Measurements from ENCODE around the gene MICAL2. TPM values are rescaled to one million over a fixed set of nuclear protein-coding genes. Genes with fewer than 3 reads are reported as not detected.

Gene MICAL2
- total RNA-seq, 1 experiment from 2014 or later = 247 TPM

DNA sequence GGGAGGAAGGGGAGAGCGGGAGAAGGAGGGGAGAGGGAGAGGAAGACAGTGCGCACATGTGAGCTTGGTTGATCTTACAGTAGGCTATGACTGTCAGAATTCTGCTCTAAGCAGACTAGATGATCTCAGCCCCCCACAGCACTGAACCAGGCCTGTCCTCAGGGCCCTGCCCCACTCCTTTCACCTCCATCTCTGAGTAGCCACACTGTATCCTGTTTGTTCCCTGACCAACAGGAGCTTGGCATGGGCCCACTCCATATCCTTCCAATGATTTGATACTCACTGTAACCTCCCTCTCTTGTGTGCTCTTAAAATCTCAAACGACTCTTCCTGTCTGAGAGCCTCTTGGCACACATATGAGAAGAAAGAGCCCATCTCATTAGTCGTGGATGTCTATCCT lies 180.9 kb downstream of the MICAL2 start:
- intact Hi-C loops (cut with micrococcal nuclease; ENCODE audit: unreplicated experiment) = no loop called here
- no peak overlapping the region for H3K4me3 ChIP-seq (ENCODE audit: low read depth, low read length)
- DNase-seq = no peak
- H3K9me3 Mint-ChIP-seq (ENCODE audit: unreplicated experiment) = no peaks in the 10 kb centered on the region
- no peaks in the 10 kb centered on the region for H3K36me3 Mint-ChIP-seq (ENCODE audit: insufficient read depth, unreplicated experiment)
- BruUV-seq (replicated peaks) = no TSS peak
- CTCF ChIA-PET = no interaction called here
- peaks cover 21% of the 10 kb centered on the region for H3K4me1 ChIP-seq
- peaks cover 2% of the 10 kb centered on the region; the same call in 1 of the 2 replicates for H3K9me3 ChIP-seq
- peaks cover 12% of the 10 kb centered on the region for H3K4me1 Mint-ChIP-seq (ENCODE audit: low read depth, unreplicated experiment)
- POLR2A ChIA-PET = no interaction called here
- no peak overlapping the region for H3K27ac Mint-ChIP-seq (ENCODE audit: unreplicated experiment)
- H3K27me3 Mint-ChIP-seq (ENCODE audit: insufficient read depth, unreplicated experiment) = no peaks in the 10 kb centered on the region
- no peak overlapping the region for H3K4me3 Mint-ChIP-seq (ENCODE audit: unreplicated experiment)
- H3K27me3 ChIP-seq (replicated peaks; ENCODE audit: control insufficient read depth, insufficient read depth, low read length) = no peaks in the 10 kb centered on the region
- no peaks in the 10 kb centered on the region for H3K36me3 ChIP-seq (ENCODE audit: control insufficient read depth, insufficient read depth, low read length)
- TF ChIP-seq, protein P1, sequence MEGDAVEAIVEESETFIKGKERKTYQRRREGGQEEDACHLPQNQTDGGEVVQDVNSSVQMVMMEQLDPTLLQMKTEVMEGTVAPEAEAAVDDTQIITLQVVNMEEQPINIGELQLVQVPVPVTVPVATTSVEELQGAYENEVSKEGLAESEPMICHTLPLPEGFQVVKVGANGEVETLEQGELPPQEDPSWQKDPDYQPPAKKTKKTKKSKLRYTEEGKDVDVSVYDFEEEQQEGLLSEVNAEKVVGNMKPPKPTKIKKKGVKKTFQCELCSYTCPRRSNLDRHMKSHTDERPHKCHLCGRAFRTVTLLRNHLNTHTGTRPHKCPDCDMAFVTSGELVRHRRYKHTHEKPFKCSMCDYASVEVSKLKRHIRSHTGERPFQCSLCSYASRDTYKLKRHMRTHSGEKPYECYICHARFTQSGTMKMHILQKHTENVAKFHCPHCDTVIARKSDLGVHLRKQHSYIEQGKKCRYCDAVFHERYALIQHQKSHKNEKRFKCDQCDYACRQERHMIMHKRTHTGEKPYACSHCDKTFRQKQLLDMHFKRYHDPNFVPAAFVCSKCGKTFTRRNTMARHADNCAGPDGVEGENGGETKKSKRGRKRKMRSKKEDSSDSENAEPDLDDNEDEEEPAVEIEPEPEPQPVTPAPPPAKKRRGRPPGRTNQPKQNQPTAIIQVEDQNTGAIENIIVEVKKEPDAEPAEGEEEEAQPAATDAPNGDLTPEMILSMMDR (IDR thresholded peaks at IDR 0.05; ENCODE audit: insufficient read depth in 1 of 2, low read depth in 1 of 2, low read length in 1 of 2, severe bottlenecking in 1 of 2, unreplicated experiment in 1 of 2) = no peak

DNA sequence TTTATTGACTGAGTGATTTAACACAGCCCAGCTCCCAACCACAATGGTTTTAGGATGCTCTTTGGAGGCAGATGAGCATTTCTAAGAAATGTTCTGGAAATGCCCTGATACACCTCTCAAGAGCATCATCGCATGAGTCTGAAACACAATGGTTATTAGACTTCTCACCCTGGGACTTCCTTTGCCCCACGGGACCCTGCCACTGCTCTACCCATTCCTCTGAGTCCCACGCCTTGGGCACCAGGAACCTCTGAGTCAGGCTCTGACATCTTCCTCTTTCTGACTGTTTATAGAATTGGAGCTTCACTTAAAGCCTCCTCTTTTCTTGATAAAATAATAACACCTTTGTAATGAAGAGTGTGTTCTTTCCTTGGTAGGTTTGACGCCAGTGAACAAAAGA lies 181.4 kb downstream of the MICAL2 start:
- Histone ChIP-seq H3K9me3 (peaks cover 2% of the 10 kb centered on the region; the same call in 1 of the 2 replicates), H3K27me3 (replicated peaks; ENCODE audit: control insufficient read depth, insufficient read depth, low read length) (no peaks in the 10 kb centered on the region), H3K4me3 (ENCODE audit: low read depth, low read length) (no peak overlapping the region), H3K36me3 (ENCODE audit: control insufficient read depth, insufficient read depth, low read length) (no peaks in the 10 kb centered on the region), H3K4me1 (peaks cover 16% of the 10 kb centered on the region)
- DNase-seq = no peak
- intact Hi-C loops (cut with micrococcal nuclease; ENCODE audit: unreplicated experiment) = no loop called here
- Mint-ChIP-seq H3K4me3 (ENCODE audit: unreplicated experiment) (no peak overlapping the region), H3K36me3 (ENCODE audit: insufficient read depth, unreplicated experiment) (no peaks in the 10 kb centered on the region), H3K27ac (ENCODE audit: unreplicated experiment) (no peak overlapping the region), H3K4me1 (ENCODE audit: low read depth, unreplicated experiment) (peaks cover 10% of the 10 kb centered on the region), H3K9me3 (ENCODE audit: unreplicated experiment) (no peaks in the 10 kb centered on the region), H3K27me3 (ENCODE audit: insufficient read depth, unreplicated experiment) (no peaks in the 10 kb centered on the region)
- BruUV-seq (replicated peaks) = no TSS peak
- POLR2A ChIA-PET = no interaction called here
- TF ChIP-seq, protein P1 (IDR thresholded peaks at IDR 0.05; ENCODE audit: insufficient read depth in 1 of 2, low read depth in 1 of 2, low read length in 1 of 2, severe bottlenecking in 1 of 2, unreplicated experiment in 1 of 2) = no peak
- CTCF ChIA-PET = no interaction called here

DNA sequence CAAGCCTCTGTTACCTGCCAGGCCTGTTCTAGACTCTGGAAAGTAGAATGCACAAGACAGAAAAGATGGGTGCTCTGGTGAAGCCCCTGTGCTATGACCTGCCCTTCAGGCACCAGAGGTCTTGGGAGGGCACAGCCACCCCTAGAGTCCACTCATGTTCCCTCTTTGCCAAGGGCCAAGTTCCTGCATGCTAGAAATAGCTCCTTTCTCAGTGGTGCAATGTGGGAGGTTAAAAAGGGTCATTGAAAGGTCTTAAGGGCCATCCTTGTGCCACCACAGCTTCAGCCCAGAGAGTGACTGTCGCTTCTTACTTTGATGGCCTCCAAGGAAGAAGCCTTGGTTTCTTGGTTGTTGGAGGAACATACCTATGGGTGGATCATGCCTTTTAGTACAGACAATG lies 182.4 kb downstream of the MICAL2 start:
- intact Hi-C loops (cut with micrococcal nuclease; ENCODE audit: unreplicated experiment) = no loop called here
- BruUV-seq (replicated peaks) = no TSS peak
- Histone ChIP-seq H3K27me3 (replicated peaks; ENCODE audit: control insufficient read depth, insufficient read depth, low read length) (no peaks in the 10 kb centered on the region), H3K4me3 (ENCODE audit: low read depth, low read length) (no peak overlapping the region), H3K9me3 (peaks cover 2% of the 10 kb centered on the region; the same call in 1 of the 2 replicates), H3K36me3 (ENCODE audit: control insufficient read depth, insufficient read depth, low read length) (no peaks in the 10 kb centered on the region), H3K4me1 (peaks cover 6% of the 10 kb centered on the region; the same call in 1 of the 2 replicates)
- H3K27ac Mint-ChIP-seq (ENCODE audit: unreplicated experiment) = no peak overlapping the region
- TF ChIP-seq, protein P1 (IDR thresholded peaks at IDR 0.05; ENCODE audit: insufficient read depth in 1 of 2, low read depth in 1 of 2, low read length in 1 of 2, severe bottlenecking in 1 of 2, unreplicated experiment in 1 of 2) = no peak
- CTCF ChIA-PET = no interaction called here
- H3K9me3 Mint-ChIP-seq (ENCODE audit: unreplicated experiment) = peaks cover 4% of the 10 kb centered on the region
- H3K27me3 Mint-ChIP-seq (ENCODE audit: insufficient read depth, unreplicated experiment) = no peaks in the 10 kb centered on the region
- H3K4me1 Mint-ChIP-seq (ENCODE audit: low read depth, unreplicated experiment) = peaks cover under 1% of the 10 kb centered on the region
- no peaks in the 10 kb centered on the region for H3K36me3 Mint-ChIP-seq (ENCODE audit: insufficient read depth, unreplicated experiment)
- DNase-seq = no peak
- POLR2A ChIA-PET = no interaction called here
- H3K4me3 Mint-ChIP-seq (ENCODE audit: unreplicated experiment) = no peak overlapping the region

All from Caco-2 (cell line).